Measurements from ENCODE around the gene LRRC8B. TPM values are rescaled to one million over a fixed set of nuclear protein-coding genes. Genes with fewer than 3 reads are reported as not detected.

The LRRC8B gene
- total RNA-seq, 1 experiment from 2014 or later: 1.1 TPM

- H3K36me3 ChIP-seq: no peaks in the 10 kb centered on the region
- H3K27me3 ChIP-seq: no peaks in the 10 kb centered on the region
- no peak for DNase-seq
- no peaks in the 10 kb centered on the region for H3K9me3 ChIP-seq
- H3K4me3 ChIP-seq: no peak overlapping the region
These were observed 83.1 kb downstream of the LRRC8B start for GRCh38 chr1:89607586-89608318.

GRCh38 chr1:89608319-89608983 is 83.8 kb downstream of the LRRC8B start:
- no peaks in the 10 kb centered on the region for H3K36me3 ChIP-seq
- no peak overlapping the region for H3K4me3 ChIP-seq
- no peaks in the 10 kb centered on the region for H3K27me3 ChIP-seq
- no peak for DNase-seq
- H3K9me3 ChIP-seq: no peaks in the 10 kb centered on the region

- H3K36me3 ChIP-seq: no peaks in the 10 kb centered on the region
- no peaks in the 10 kb centered on the region for H3K27me3 ChIP-seq
- H3K4me3 ChIP-seq: no peak overlapping the region
- no peak for DNase-seq
- no peaks in the 10 kb centered on the region for H3K9me3 ChIP-seq
These were observed 84.5 kb downstream of the LRRC8B start for GRCh38 chr1:89608984-89609725.

GRCh38 chr1:89609781-89610456 is 85.3 kb downstream of the LRRC8B start:
- Histone ChIP-seq H3K4me3 (no peak overlapping the region), H3K9me3 (no peaks in the 10 kb centered on the region), H3K27me3 (no peaks in the 10 kb centered on the region), H3K36me3 (no peaks in the 10 kb centered on the region)
- no peak for DNase-seq

GRCh38 chr1:89610457-89611011 is 85.9 kb downstream of the LRRC8B start:
- H3K36me3 ChIP-seq: no peaks in the 10 kb centered on the region
- DNase-seq: no peak
- H3K27me3 ChIP-seq: no peaks in the 10 kb centered on the region
- no peaks in the 10 kb centered on the region for H3K9me3 ChIP-seq
- no peak overlapping the region for H3K4me3 ChIP-seq

- H3K9me3 ChIP-seq: no peaks in the 10 kb centered on the region
- no peak overlapping the region for H3K4me3 ChIP-seq
- DNase-seq: no peak
- no peaks in the 10 kb centered on the region for H3K36me3 ChIP-seq
- H3K27me3 ChIP-seq: no peaks in the 10 kb centered on the region
These were observed 87.1 kb downstream of the LRRC8B start for GRCh38 chr1:89611721-89612120.

- H3K27me3 ChIP-seq: no peaks in the 10 kb centered on the region
- H3K36me3 ChIP-seq: no peaks in the 10 kb centered on the region
- no peak for DNase-seq
- no peaks in the 10 kb centered on the region for H3K9me3 ChIP-seq
- no peak overlapping the region for H3K4me3 ChIP-seq
These were observed 89.3 kb downstream of the LRRC8B start for GRCh38 chr1:89613928-89614327.

- Histone ChIP-seq H3K36me3 (no peaks in the 10 kb centered on the region), H3K27me3 (no peaks in the 10 kb centered on the region; the same call in 1 of the 2 replicates), H3K9me3 (no peaks in the 10 kb centered on the region), H3K4me3 (no peak overlapping the region)
- DNase-seq: no peak
These were observed 91.3 kb downstream of the LRRC8B start for GRCh38 chr1:89615676-89616598.

GRCh38 chr1:89616844-89617627 is 92.4 kb downstream of the LRRC8B start:
- Histone ChIP-seq H3K4me3 (no peak overlapping the region), H3K9me3 (no peaks in the 10 kb centered on the region), H3K36me3 (no peaks in the 10 kb centered on the region), H3K27me3 (no peaks in the 10 kb centered on the region; the same call in 1 of the 2 replicates)
- no peak for DNase-seq

- H3K36me3 ChIP-seq: no peaks in the 10 kb centered on the region
- H3K9me3 ChIP-seq: no peaks in the 10 kb centered on the region
- no peak overlapping the region for H3K4me3 ChIP-seq
- no peak for DNase-seq
- no peaks in the 10 kb centered on the region; the same call in 1 of the 2 replicates for H3K27me3 ChIP-seq
These were observed 96.0 kb downstream of the LRRC8B start for GRCh38 chr1:89620664-89621063.

- Histone ChIP-seq H3K36me3 (no peaks in the 10 kb centered on the region), H3K9me3 (no peaks in the 10 kb centered on the region), H3K27me3 (no peaks in the 10 kb centered on the region; the same call in 1 of the 2 replicates), H3K4me3 (no peak overlapping the region)
- no peak for DNase-seq
These were observed 98.3 kb downstream of the LRRC8B start for GRCh38 chr1:89622895-89623294.

- Histone ChIP-seq H3K27me3 (no peaks in the 10 kb centered on the region; the same call in 1 of the 2 replicates), H3K4me3 (no peak overlapping the region), H3K36me3 (no peaks in the 10 kb centered on the region), H3K9me3 (no peaks in the 10 kb centered on the region)
- DNase-seq: no peak
These were observed 99.7 kb downstream of the LRRC8B start for GRCh38 chr1:89624314-89624713.

- no peaks in the 10 kb centered on the region for H3K36me3 ChIP-seq
- no peaks in the 10 kb centered on the region for H3K9me3 ChIP-seq
- no peak overlapping the region for H3K4me3 ChIP-seq
- no peaks in the 10 kb centered on the region for H3K27me3 ChIP-seq
- no peak for DNase-seq
These were observed 100.2 kb downstream of the LRRC8B start for GRCh38 chr1:89624715-89625323.

GRCh38 chr1:89627596-89627962 is 103.0 kb downstream of the LRRC8B start:
- Histone ChIP-seq H3K9me3 (no peaks in the 10 kb centered on the region), H3K36me3 (no peaks in the 10 kb centered on the region)

GRCh38 chr1:89629146-89629545 is 104.5 kb downstream of the LRRC8B start:
- Histone ChIP-seq H3K36me3 (no peaks in the 10 kb centered on the region), H3K4me3 (no peak overlapping the region), H3K9me3 (no peaks in the 10 kb centered on the region), H3K27me3 (no peaks in the 10 kb centered on the region)
- DNase-seq: no peak

More at GRCh38 chr1:89627596-89627962, 103.0 kb downstream of the LRRC8B start:
- H3K27me3 ChIP-seq: no peaks in the 10 kb centered on the region
- H3K4me3 ChIP-seq: no peak overlapping the region
- DNase-seq: no peak

Measured in MG63 (cell line).